ENCODE results near the gene ELF3.

ELF3 gene

GRCh38 chr1:201989354-201990128 is 20.8 kb upstream of the ELF3 start:
- no peak for DNase-seq
- TF ChIP-seq GATA1 (IDR thresholded peaks at IDR 0.05; ENCODE audit: low read depth, low read length) (no peak), POLR2A (IDR thresholded peaks at IDR 0.05; ENCODE audit: low read length) (no peak)

- DNase-seq = no peak
- TF ChIP-seq GATA1 (IDR thresholded peaks at IDR 0.05; ENCODE audit: low read depth, low read length) (no peak), POLR2A (IDR thresholded peaks at IDR 0.05; ENCODE audit: low read length) (no peak)
These were observed 20.0 kb upstream of the ELF3 start for GRCh38 chr1:201990427-201990826.

- peak; percentile 66 to 81 for DNase-seq
- TF ChIP-seq GATA1 (IDR thresholded peaks at IDR 0.05; ENCODE audit: low read depth, low read length) (no peak), POLR2A (IDR thresholded peaks at IDR 0.05; ENCODE audit: low read length) (no peak)
These were observed 10.7 kb upstream of the ELF3 start for GRCh38 chr1:201999625-202000238.

GRCh38 chr1:202002507-202002906 is 7.9 kb upstream of the ELF3 start:
- TF ChIP-seq GATA1 (IDR thresholded peaks at IDR 0.05; ENCODE audit: low read depth, low read length) (no peak), POLR2A (IDR thresholded peaks at IDR 0.05; ENCODE audit: low read length) (no peak)
- DNase-seq = no peak

GRCh38 chr1:202004711-202005110 is 5.7 kb upstream of the ELF3 start:
- no peak for DNase-seq
- TF ChIP-seq POLR2A (IDR thresholded peaks at IDR 0.05; ENCODE audit: low read length) (no peak), GATA1 (IDR thresholded peaks at IDR 0.05; ENCODE audit: low read depth, low read length) (no peak)

- TF ChIP-seq GATA1 (IDR thresholded peaks at IDR 0.05; ENCODE audit: low read depth, low read length) (no peak), POLR2A (IDR thresholded peaks at IDR 0.05; ENCODE audit: low read length) (no peak)
- peak in 1 of 2 experiments; percentile 24 for DNase-seq
These were observed 4.4 kb upstream of the ELF3 start for GRCh38 chr1:202005958-202006357.

GRCh38 chr1:202007304-202007703 is 3.1 kb upstream of the ELF3 start:
- TF ChIP-seq GATA1 (IDR thresholded peaks at IDR 0.05; ENCODE audit: low read depth, low read length) (no peak), POLR2A (IDR thresholded peaks at IDR 0.05; ENCODE audit: low read length) (no peak)
- no peak for DNase-seq

- no peak for TF ChIP-seq POLR2A (IDR thresholded peaks at IDR 0.05; ENCODE audit: low read length)
- no peak for TF ChIP-seq GATA1 (IDR thresholded peaks at IDR 0.05; ENCODE audit: low read depth, low read length)
- peak in 1 of 2 experiments; percentile 22 for DNase-seq
These were observed 2.4 kb upstream of the ELF3 start for GRCh38 chr1:202007805-202008489.

GRCh38 chr1:202009326-202010179 is 834 bp upstream of the ELF3 start:
- TF ChIP-seq POLR2A (IDR thresholded peaks at IDR 0.05; ENCODE audit: low read length) (no peak), GATA1 (IDR thresholded peaks at IDR 0.05; ENCODE audit: low read depth, low read length) (no peak)
- DNase-seq = peak; percentile 70 to 88

GRCh38 chr1:202011994-202012393 is 1.6 kb downstream of the ELF3 start:
- TF ChIP-seq GATA1 (IDR thresholded peaks at IDR 0.05; ENCODE audit: low read depth, low read length) (no peak), POLR2A (IDR thresholded peaks at IDR 0.05; ENCODE audit: low read length) (no peak)
- no peak for DNase-seq

- TF ChIP-seq POLR2A (IDR thresholded peaks at IDR 0.05; ENCODE audit: low read length) = no peak
- no peak for TF ChIP-seq GATA1 (IDR thresholded peaks at IDR 0.05; ENCODE audit: low read depth, low read length)
- DNase-seq = no peak
These were observed 2.4 kb downstream of the ELF3 start for GRCh38 chr1:202012544-202013478.

- TF ChIP-seq POLR2A (IDR thresholded peaks at IDR 0.05; ENCODE audit: low read length) (no peak), GATA1 (IDR thresholded peaks at IDR 0.05; ENCODE audit: low read depth, low read length) (no peak)
- no peak for DNase-seq
These were observed 3.2 kb downstream of the ELF3 start for GRCh38 chr1:202013603-202014002.

GRCh38 chr1:202014060-202014459 is 3.7 kb downstream of the ELF3 start:
- no peak for DNase-seq
- no peak for TF ChIP-seq GATA1 (IDR thresholded peaks at IDR 0.05; ENCODE audit: low read depth, low read length)
- no peak for TF ChIP-seq POLR2A (IDR thresholded peaks at IDR 0.05; ENCODE audit: low read length)

Data from erythroblast (primary cell).